Pulmonary artery endothelial cell (primary cell): ENCODE data around the gene MYL12A. TPM values are rescaled to one million over a fixed set of nuclear protein-coding genes. Genes with fewer than 3 reads are reported as not detected.
"Not testable (repeated sequence)": the region's sequence is repeated elsewhere in the genome, so short reads cannot be mapped to it uniquely, and the experiment has no call there.

Source experiments
- DNase-seq: peaks from one replicate; pipeline ENCODE4 v3.0.0-alpha.2; 2011; ENCODE audit warnings: low read depth, low spot score
- total RNA-seq: library from RNA; depleted of rRNA; stranded (reverse); fragments of >200 nt; gene quantifications from 2 replicates; pipeline ENCODE4 v1.2.3, GENCODE V29; 2014

Gene MYL12A
- total RNA-seq, 1 donor from 2014 or later, result 1,553 TPM

- no peak for DNase-seq
These were observed 7.1 kb downstream of the MYL12A start for GRCh38 chr18:3254725-3255124.

- no peak for DNase-seq
These were observed 8.1 kb downstream of the MYL12A start for GRCh38 chr18:3255611-3256165.

- DNase-seq, result no peak
These were observed 9.4 kb downstream of the MYL12A start for GRCh38 chr18:3256693-3257626.

- no peak for DNase-seq
These were observed 10.1 kb downstream of the MYL12A start for GRCh38 chr18:3257627-3258120.

- no peak for DNase-seq
These were observed 13.4 kb downstream of the MYL12A start for GRCh38 chr18:3260995-3261372.

- DNase-seq, result no peak
These were observed 14.0 kb downstream of the MYL12A start, which contains the start of gene MYL12B for GRCh38 chr18:3261373-3262233. MYL12B (plus strand) TSS chr18:3262133; CDS start chr18:3272899, 10,766 bp downstream.

GRCh38 chr18:3262234-3263131, 14.9 kb downstream of the MYL12A start:
- DNase-seq, result no peak

- no peak for DNase-seq
These were observed 15.6 kb downstream of the MYL12A start for GRCh38 chr18:3263132-3263700.

GRCh38 chr18:3264362-3264761, 16.8 kb downstream of the MYL12A start:
- no peak for DNase-seq

GRCh38 chr18:3265564-3266033, 18.0 kb downstream of the MYL12A start:
- no peak for DNase-seq

GRCh38 chr18:3266062-3266608, 18.5 kb downstream of the MYL12A start:
- no peak for DNase-seq

- no peak for DNase-seq
These were observed 20.7 kb downstream of the MYL12A start for GRCh38 chr18:3268306-3268705.

GRCh38 chr18:3269241-3269913, 21.8 kb downstream of the MYL12A start:
- DNase-seq, result no peak

GRCh38 chr18:3269914-3270299, 22.3 kb downstream of the MYL12A start:
- DNase-seq, result no peak

- no peak for DNase-seq
These were observed 25.4 kb downstream of the MYL12A start for GRCh38 chr18:3273042-3273441.

- DNase-seq, result not testable (repeated sequence)
These were observed 30.1 kb downstream of the MYL12A start for GRCh38 chr18:3277643-3278213.

GRCh38 chr18:3279201-3280185, 31.9 kb downstream of the MYL12A start:
- DNase-seq, result no peak
